NCI-H1105 treated with DMSO at 0.1 percent for 48 hours (cell line): ENCODE data around the gene SCCPDH.
"Not testable (repeated sequence)": the region's sequence is repeated elsewhere in the genome, so short reads cannot be mapped to it uniquely, and the experiment has no call there.

Source experiments
- DNase-seq: peaks from one replicate; lab custom pipeline; 2025; lab: John Stamatoyannopoulos, UW

SCCPDH gene

GRCh38 chr1:246801241-246802020 is 77.2 kb downstream of the SCCPDH start:
- no peak for DNase-seq

- DNase-seq, result no peak
These were observed 79.2 kb downstream of the SCCPDH start for GRCh38 chr1:246803373-246803772.

- no peak for DNase-seq
These were observed 79.7 kb downstream of the SCCPDH start for GRCh38 chr1:246803883-246804282.

GRCh38 chr1:246805135-246805716 is 81.0 kb downstream of the SCCPDH start:
- DNase-seq, result no peak

- no peak for DNase-seq
These were observed 85.3 kb downstream of the SCCPDH start for GRCh38 chr1:246809473-246809872.

GRCh38 chr1:246811985-246812384 is 87.8 kb downstream of the SCCPDH start:
- no peak for DNase-seq

- DNase-seq, result not testable (repeated sequence)
These were observed 89.1 kb downstream of the SCCPDH start for GRCh38 chr1:246813325-246813724.

- DNase-seq, result no peak
These were observed 90.7 kb downstream of the SCCPDH start for GRCh38 chr1:246814890-246815289.

GRCh38 chr1:246815693-246816270 is 91.6 kb downstream of the SCCPDH start:
- no peak for DNase-seq
